GM12873 (cell line): Measurements from ENCODE around the gene KIF14.

ENCODE experiments used
- CTCF ChIP-seq: IDR thresholded peaks from 2 replicates; pipeline ENCODE4 v1.5.1; 2012; ENCODE audit warnings: low read depth, mild to moderate bottlenecking, moderate library complexity, low read length, control low read depth; ENCODE audit not compliant: insufficient read depth; ENCODE audit errors: missing control alignments

The KIF14 gene

GRCh38 chr1:200530623-200531261, 89.8 kb downstream of the KIF14 start:
- no peak for TF ChIP-seq CTCF

GRCh38 chr1:200528858-200529606, 91.5 kb downstream of the KIF14 start:
- TF ChIP-seq CTCF = no peak

- TF ChIP-seq CTCF = no peak
Measured at GRCh38 chr1:200527670-200528069, 92.9 kb downstream of the KIF14 start.

- TF ChIP-seq CTCF = no peak
Measured at GRCh38 chr1:200526709-200527612, 93.6 kb downstream of the KIF14 start.

GRCh38 chr1:200525090-200525987, 95.2 kb downstream of the KIF14 start:
- no peak for TF ChIP-seq CTCF

- no peak for TF ChIP-seq CTCF
Measured at GRCh38 chr1:200524092-200524491, 96.5 kb downstream of the KIF14 start.
